Caco-2 (cell line): ENCODE results near the gene SLC6A20. TPM values are rescaled to one million over a fixed set of nuclear protein-coding genes. Genes with fewer than 3 reads are reported as not detected.

ENCODE experiments used
- BruUV-seq: library from RNA; stranded (reverse); fragments of 400-500 nt; replicated peaks from 2 replicates; lab custom pipeline; 2021; lab: Mats Ljungman, UMichigan
- CTCF ChIA-PET: fragments of 300-600 bp; sonication (Branson Sonifier 250); formaldehyde crosslinking; loops from one replicate; lab custom pipeline; 2022; ENCODE audit warnings: antibody characterized with exemption; lab: Charles Lee
- POLR2A ChIA-PET: fragments of 300-600 bp; sonication (Branson Sonifier 250); formaldehyde crosslinking; loops from one replicate; lab custom pipeline; 2022; ENCODE audit warnings: antibody characterized with exemption; lab: Charles Lee
- DNase-seq, 2 experiments: peaks; one replicate each; pipeline versions ENCODE4 v3.0.0 to v3.0.0-alpha.2; 2020 to 2022
- H3K27me3 ChIP-seq: replicated peaks from 2 replicates; pipeline ENCODE4 v1.6.0; 2011; ENCODE audit warnings: low read length; ENCODE audit not compliant: control insufficient read depth, insufficient read depth
- H3K36me3 ChIP-seq: 2 replicates; pipeline ENCODE4 v1.5.1; 2011; ENCODE audit warnings: low read length; ENCODE audit not compliant: control insufficient read depth, insufficient read depth
- H3K4me1 ChIP-seq: fragments of 250-450 bp; sonication (Bioruptor Pico); 2 replicates; pipeline ENCODE4 v1.5.1; 2020; ENCODE audit warnings: mild to moderate bottlenecking
- H3K4me3 ChIP-seq: 2 replicates; pipeline ENCODE4 v1.5.1; 2011; ENCODE audit warnings: low read depth, mild to moderate bottlenecking, control low read depth, low read length
- H3K9me3 ChIP-seq: fragments of 250-450 bp; sonication (Bioruptor Pico); 2 replicates; pipeline ENCODE4 v1.5.1; 2020; ENCODE audit warnings: mild to moderate bottlenecking, moderate library complexity
- H3K27ac Mint-ChIP-seq: one replicate; pipeline ENCODE4 v1.8.0; 2022; ENCODE audit warnings: mixed read lengths; ENCODE audit not compliant: unreplicated experiment
- H3K27me3 Mint-ChIP-seq: one replicate; pipeline ENCODE4 v1.8.0; 2022; ENCODE audit warnings: mixed read lengths; ENCODE audit not compliant: insufficient read depth, unreplicated experiment
- H3K36me3 Mint-ChIP-seq: one replicate; pipeline ENCODE4 v1.8.0; 2022; ENCODE audit warnings: mild to moderate bottlenecking, mixed read lengths; ENCODE audit not compliant: insufficient read depth, unreplicated experiment
- H3K4me1 Mint-ChIP-seq: one replicate; pipeline ENCODE4 v1.8.0; 2022; ENCODE audit warnings: low read depth, mixed read lengths; ENCODE audit not compliant: unreplicated experiment
- H3K4me3 Mint-ChIP-seq: one replicate; pipeline ENCODE4 v1.8.0; 2022; ENCODE audit warnings: mild to moderate bottlenecking, moderate library complexity, mixed read lengths; ENCODE audit not compliant: unreplicated experiment
- H3K9me3 Mint-ChIP-seq: one replicate; pipeline ENCODE4 v1.8.0; 2022; ENCODE audit warnings: mixed read lengths; ENCODE audit not compliant: unreplicated experiment
- CTCF ChIP-seq, 2 experiments: fragments of 200-600 bp in 1 of 2; IDR thresholded peaks; 1 replicate in 1 of 2; 2 replicates in 1 of 2; pipeline versions ENCODE4 v1.5.1 to v1.8.0; 2011 to 2022; ENCODE audit warnings: antibody characterized with exemption in 1 of 2, control low read depth in 1 of 2, inconsistent platforms in 1 of 2, low read depth in 1 of 2, low read length in 1 of 2, mild to moderate bottlenecking in 1 of 2, moderate library complexity in 1 of 2; ENCODE audit not compliant: insufficient read depth in 1 of 2, severe bottlenecking in 1 of 2, unreplicated experiment in 1 of 2
- intact Hi-C: fragments of 100-400 bp; cut with micrococcal nuclease; formaldehyde crosslinking; loops from one replicate; pipeline ENCODE4 v1.10.0; 2022; ENCODE audit not compliant: unreplicated experiment
- total RNA-seq: library from RNA; stranded (reverse); gene quantifications from 2 replicates; pipeline ENCODE4 v1.2.3, GENCODE V29; 2022

SLC6A20 gene
- total RNA-seq, 1 experiment from 2014 or later: 0.39 TPM

GRCh38 chr3:45737234-45737633 is 59.1 kb downstream of the SLC6A20 start:
- Histone ChIP-seq H3K9me3 (no peaks in the 10 kb centered on the region), H3K27me3 (no peaks in the 10 kb centered on the region), H3K4me1 (no peaks in the 10 kb centered on the region), H3K4me3 (no peak overlapping the region), H3K36me3 (peaks cover 2% of the 10 kb centered on the region; the same call in 1 of the 2 replicates)
- no peaks in the 10 kb centered on the region for H3K9me3 Mint-ChIP-seq
- no peak for TF ChIP-seq CTCF (IDR thresholded peaks at IDR 0.05; ENCODE audit: insufficient read depth in 1 of 2, low read depth in 1 of 2, low read length in 1 of 2, severe bottlenecking in 1 of 2, unreplicated experiment in 1 of 2)
- ChIA-PET POLR2A (no interaction called here), CTCF (no interaction called here)
- H3K4me1 Mint-ChIP-seq: no peaks in the 10 kb centered on the region
- H3K36me3 Mint-ChIP-seq: peaks cover 71% of the 10 kb centered on the region
- no peak overlapping the region for H3K27ac Mint-ChIP-seq
- intact Hi-C loops: no loop called here
- no peaks in the 10 kb centered on the region for H3K27me3 Mint-ChIP-seq
- H3K4me3 Mint-ChIP-seq: no peak overlapping the region
- no TSS peak for BruUV-seq
- no peak for DNase-seq

GRCh38 chr3:45736707-45737106 is 59.6 kb downstream of the SLC6A20 start:
- intact Hi-C loops: no loop called here
- CTCF ChIA-PET: no interaction called here
- Histone ChIP-seq H3K4me3 (no peak overlapping the region), H3K36me3 (peaks cover 2% of the 10 kb centered on the region; the same call in 1 of the 2 replicates), H3K27me3 (no peaks in the 10 kb centered on the region), H3K9me3 (no peaks in the 10 kb centered on the region), H3K4me1 (no peaks in the 10 kb centered on the region)
- no peak overlapping the region for H3K4me3 Mint-ChIP-seq
- no peaks in the 10 kb centered on the region for H3K4me1 Mint-ChIP-seq
- DNase-seq: no peak
- POLR2A ChIA-PET: no interaction called here
- no peak overlapping the region for H3K27ac Mint-ChIP-seq
- no peaks in the 10 kb centered on the region for H3K27me3 Mint-ChIP-seq
- no TSS peak for BruUV-seq
- TF ChIP-seq CTCF (IDR thresholded peaks at IDR 0.05; ENCODE audit: insufficient read depth in 1 of 2, low read depth in 1 of 2, low read length in 1 of 2, severe bottlenecking in 1 of 2, unreplicated experiment in 1 of 2): no peak
- H3K36me3 Mint-ChIP-seq: peaks cover 71% of the 10 kb centered on the region
- H3K9me3 Mint-ChIP-seq: no peaks in the 10 kb centered on the region

- Histone ChIP-seq H3K9me3 (no peaks in the 10 kb centered on the region), H3K4me3 (no peak overlapping the region), H3K27me3 (no peaks in the 10 kb centered on the region), H3K4me1 (no peaks in the 10 kb centered on the region), H3K36me3 (peaks cover 2% of the 10 kb centered on the region; the same call in 1 of the 2 replicates)
- Mint-ChIP-seq H3K4me1 (no peaks in the 10 kb centered on the region), H3K27me3 (no peaks in the 10 kb centered on the region), H3K27ac (no peak overlapping the region), H3K4me3 (no peak overlapping the region), H3K9me3 (no peaks in the 10 kb centered on the region), H3K36me3 (peaks cover 66% of the 10 kb centered on the region)
- intact Hi-C loops: no loop called here
- POLR2A ChIA-PET: no interaction called here
- no TSS peak for BruUV-seq
- CTCF ChIA-PET: no interaction called here
- TF ChIP-seq CTCF (IDR thresholded peaks at IDR 0.05; ENCODE audit: insufficient read depth in 1 of 2, low read depth in 1 of 2, low read length in 1 of 2, severe bottlenecking in 1 of 2, unreplicated experiment in 1 of 2): no peak
- no peak for DNase-seq
Measured at GRCh38 chr3:45730409-45731154, 65.8 kb downstream of the SLC6A20 start.
